Keratinocyte (primary cell): ENCODE results near the gene ARHGDIB. TPM values are rescaled to one million over a fixed set of nuclear protein-coding genes. Genes with fewer than 3 reads are reported as not detected.

Source experiments
- DNase-seq: peaks from one replicate; pipeline ENCODE4 v3.0.0-alpha.2; 2011; ENCODE audit warnings: low read depth, missing footprints, low spot score
- FAIRE-seq: peaks from 2 replicates; lab custom pipeline; 2011; peaks lifted over from hg19 to GRCh38; lab: Jason Lieb, UNC
- H2AFZ ChIP-seq: 2 replicates; pipeline ENCODE4 v1.6.0; 2012; ENCODE audit warnings: low read length, control low read depth, inconsistent platforms; ENCODE audit not compliant: control insufficient read depth
- H3K27ac ChIP-seq: 2 replicates; pipeline ENCODE4 v1.5.1; 2011; ENCODE audit warnings: low read length; ENCODE audit not compliant: control insufficient read depth, insufficient read depth
- H3K27me3 ChIP-seq: 3 replicates; pipeline ENCODE4 v1.6.0; 2011; ENCODE audit warnings: low read length; ENCODE audit not compliant: control insufficient read depth, insufficient read depth; ENCODE audit errors: extremely low read depth
- H3K36me3 ChIP-seq, 2 experiments: 2 replicates in 1 of 2; 3 replicates in 1 of 2; pipeline ENCODE4 v1.5.1; 2011; ENCODE audit warnings: low read length in 2 of 2, mild to moderate bottlenecking in 1 of 2; ENCODE audit not compliant: control insufficient read depth in 2 of 2, insufficient read depth in 2 of 2; ENCODE audit errors: extremely low read depth in 1 of 2
- H3K4me1 ChIP-seq: 3 replicates; pipeline ENCODE4 v1.5.1; 2011; ENCODE audit warnings: low read length; ENCODE audit not compliant: control insufficient read depth, insufficient read depth; ENCODE audit errors: extremely low read depth
- H3K4me2 ChIP-seq: 3 replicates; pipeline ENCODE4 v1.6.0; 2011; ENCODE audit warnings: low read depth, low read length; ENCODE audit not compliant: control insufficient read depth, insufficient read depth; ENCODE audit errors: extremely low read depth
- H3K4me3 ChIP-seq, 3 experiments: fragments of 200-600 bp in 1 of 3; sonication (generic) in 1 of 3; 2 replicates in 2 of 3; 3 replicates in 1 of 3; pipeline ENCODE4 v1.5.1; 2011 to 2016; ENCODE audit warnings: low read length in 3 of 3, mild to moderate bottlenecking in 3 of 3, control low read depth in 2 of 3, inconsistent platforms in 1 of 3, low read depth in 1 of 3, mixed read lengths in 1 of 3, mixed run types in 1 of 3, moderate library complexity in 1 of 3; ENCODE audit not compliant: control insufficient read depth in 2 of 3, insufficient read depth in 2 of 3; ENCODE audit errors: extremely low read depth in 1 of 3
- H3K79me2 ChIP-seq: 2 replicates; pipeline ENCODE4 v1.6.0; 2012; ENCODE audit warnings: low read length; ENCODE audit not compliant: control insufficient read depth, insufficient read depth
- H3K9ac ChIP-seq: 3 replicates; pipeline ENCODE4 v1.6.0; 2011; ENCODE audit warnings: low read length; ENCODE audit not compliant: control insufficient read depth, insufficient read depth; ENCODE audit errors: extremely low read depth
- H3K9me1 ChIP-seq: 3 replicates; pipeline ENCODE4 v1.6.0; 2011; ENCODE audit warnings: low read length; ENCODE audit not compliant: control insufficient read depth, insufficient read depth; ENCODE audit errors: extremely low read depth
- H3K9me3 ChIP-seq: 2 replicates; pipeline ENCODE4 v1.5.1; 2012; ENCODE audit warnings: low read depth, low read length; ENCODE audit not compliant: control insufficient read depth
- H4K20me1 ChIP-seq: 3 replicates; pipeline ENCODE4 v1.6.0; 2011; ENCODE audit warnings: low read length; ENCODE audit not compliant: control insufficient read depth, insufficient read depth; ENCODE audit errors: extremely low read depth
- EZH2 ChIP-seq: IDR thresholded peaks from one replicate; pipeline ENCODE4 v1.6.1; 2012; ENCODE audit warnings: inconsistent platforms, mild to moderate bottlenecking, low read length, moderate library complexity
- dilution Hi-C: fragments of 300-500 bp; cut with MboI; formaldehyde crosslinking; loops from one replicate; pipeline ENCODE4 v1.7.0; 2020; ENCODE audit warnings: low sequenced_read_pairs; ENCODE audit not compliant: extremely low pct_ligation_motif_present
- polyA plus RNA-seq, 5 experiments: library from polyadenylated mRNA; depleted of rRNA in 3 of 5; stranded (reverse) in 3 of 5; stranded (forward) in 1 of 5; unstranded in 1 of 5; fragments of >200 nt; gene quantifications; 1 replicate in 1 of 5; 2 replicates in 3 of 5; 3 replicates in 1 of 5; pipeline versions ENCODE4 v1.2.1 to v1.2.3, GENCODE V29; 2011 to 2012; ENCODE audit warnings: missing spikeins in 2 of 5, low read depth in 1 of 5, low replicate concordance in 1 of 5
- TF ChIP-seq, protein P1 (sequence below), 3 experiments: IDR thresholded peaks in 1 of 3; conservative IDR thresholded peaks in 1 of 3; optimal IDR thresholded peaks in 1 of 3; 2 replicates in 2 of 3; 3 replicates in 1 of 3; pipeline versions ENCODE3 to v1.5.1; 2011; ENCODE audit warnings: low read length in 3 of 3, mild to moderate bottlenecking in 3 of 3, moderate library complexity in 2 of 3, control low read depth in 1 of 3, inconsistent platforms in 1 of 3; ENCODE audit not compliant: insufficient read depth in 2 of 3; ENCODE audit errors: extremely low read depth in 1 of 3

ARHGDIB gene
- polyA plus RNA-seq, 1 donor (not counting 4 experiments of a cell fraction or from before 2014, with no cell fraction given), result 164 TPM

DNA sequence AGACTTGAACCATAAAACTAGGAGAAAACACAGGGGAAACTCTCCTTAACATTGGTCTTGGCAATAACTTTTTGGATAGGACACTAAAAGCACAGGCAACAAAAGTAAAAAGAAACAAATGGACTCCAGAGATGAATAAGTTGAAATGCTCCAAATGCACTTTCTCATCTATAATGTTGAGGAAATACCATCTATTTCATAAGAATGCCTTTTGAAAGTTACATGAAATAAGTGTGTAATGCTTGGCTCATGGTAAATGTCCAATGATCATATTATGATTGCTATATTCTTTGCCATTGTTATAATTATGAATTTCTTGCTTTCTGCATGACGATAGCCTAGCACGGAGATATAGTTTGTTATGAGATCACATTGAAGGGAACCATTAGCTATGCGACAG, 31.3 kb upstream of the ARHGDIB start:
- Histone ChIP-seq H3K4me3 (no peak overlapping the region), H3K36me3 (no peaks in the 10 kb centered on the region), H3K79me2 (no peaks in the 10 kb centered on the region), H3K9ac (no peak overlapping the region), H4K20me1 (no peaks in the 10 kb centered on the region), H3K27me3 (no peaks in the 10 kb centered on the region), H3K4me2 (no peak overlapping the region), H3K9me3 (no peaks in the 10 kb centered on the region), H3K27ac (no peak overlapping the region), H2AFZ (no peak overlapping the region), H3K4me1 (no peaks in the 10 kb centered on the region), H3K9me1 (no peaks in the 10 kb centered on the region)
- DNase-seq, result no peak
- FAIRE-seq, result no peak
- TF ChIP-seq EZH2, result no peak
- TF ChIP-seq, protein P1, sequence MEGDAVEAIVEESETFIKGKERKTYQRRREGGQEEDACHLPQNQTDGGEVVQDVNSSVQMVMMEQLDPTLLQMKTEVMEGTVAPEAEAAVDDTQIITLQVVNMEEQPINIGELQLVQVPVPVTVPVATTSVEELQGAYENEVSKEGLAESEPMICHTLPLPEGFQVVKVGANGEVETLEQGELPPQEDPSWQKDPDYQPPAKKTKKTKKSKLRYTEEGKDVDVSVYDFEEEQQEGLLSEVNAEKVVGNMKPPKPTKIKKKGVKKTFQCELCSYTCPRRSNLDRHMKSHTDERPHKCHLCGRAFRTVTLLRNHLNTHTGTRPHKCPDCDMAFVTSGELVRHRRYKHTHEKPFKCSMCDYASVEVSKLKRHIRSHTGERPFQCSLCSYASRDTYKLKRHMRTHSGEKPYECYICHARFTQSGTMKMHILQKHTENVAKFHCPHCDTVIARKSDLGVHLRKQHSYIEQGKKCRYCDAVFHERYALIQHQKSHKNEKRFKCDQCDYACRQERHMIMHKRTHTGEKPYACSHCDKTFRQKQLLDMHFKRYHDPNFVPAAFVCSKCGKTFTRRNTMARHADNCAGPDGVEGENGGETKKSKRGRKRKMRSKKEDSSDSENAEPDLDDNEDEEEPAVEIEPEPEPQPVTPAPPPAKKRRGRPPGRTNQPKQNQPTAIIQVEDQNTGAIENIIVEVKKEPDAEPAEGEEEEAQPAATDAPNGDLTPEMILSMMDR (optimal IDR thresholded peaks at IDR 0.05 in 1 of 3, IDR thresholded peaks at IDR 0.05 in 1 of 3, conservative IDR thresholded peaks at IDR 0.05 in 1 of 3; ENCODE audit: extremely low read depth in 1 of 3, insufficient read depth in 2 of 3, low read length in 3 of 3), result no peak
- dilution Hi-C loops, result no loop called here

DNA sequence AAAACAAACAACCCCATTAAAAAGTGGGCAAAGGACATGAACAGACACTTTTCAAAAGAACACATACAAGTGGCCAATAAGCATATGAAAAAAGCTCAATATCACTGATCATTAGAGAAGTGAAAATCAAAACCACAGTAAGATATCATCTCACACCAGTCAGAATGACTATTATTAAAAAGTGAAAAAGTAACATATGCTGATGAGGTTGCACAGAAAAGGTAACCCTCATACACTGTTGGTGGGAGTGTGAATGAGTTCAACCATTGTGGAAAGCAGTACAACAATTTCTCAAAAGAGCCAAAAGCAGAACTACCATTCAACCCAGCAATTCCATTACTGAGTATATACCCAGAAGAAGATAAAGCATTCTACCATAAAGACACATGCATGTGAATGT, 29.7 kb upstream of the ARHGDIB start:
- Histone ChIP-seq H3K9me1 (no peaks in the 10 kb centered on the region), H3K9me3 (no peaks in the 10 kb centered on the region), H3K36me3 (no peaks in the 10 kb centered on the region), H3K27ac (no peak overlapping the region), H4K20me1 (no peaks in the 10 kb centered on the region), H3K4me1 (no peaks in the 10 kb centered on the region), H3K4me3 (no peak overlapping the region), H3K79me2 (no peaks in the 10 kb centered on the region), H3K9ac (no peak overlapping the region), H3K27me3 (no peaks in the 10 kb centered on the region), H3K4me2 (no peak overlapping the region), H2AFZ (no peak overlapping the region)
- DNase-seq (no peak), FAIRE-seq (no peak)
- TF ChIP-seq, protein P1 (optimal IDR thresholded peaks at IDR 0.05 in 1 of 3, IDR thresholded peaks at IDR 0.05 in 1 of 3, conservative IDR thresholded peaks at IDR 0.05 in 1 of 3; ENCODE audit: extremely low read depth in 1 of 3, insufficient read depth in 2 of 3, low read length in 3 of 3), result no peak
- TF ChIP-seq EZH2, result no peak
- dilution Hi-C loops, result no loop called here
